Hepatocyte (in vitro differentiated cells): ENCODE data around the gene ADAMTSL1. TPM values are rescaled to one million over a fixed set of nuclear protein-coding genes. Genes with fewer than 3 reads are reported as not detected.

Experiments used
- DNase-seq: peaks from one replicate; pipeline ENCODE4 v3.0.0-alpha.2; 2016; ENCODE audit warnings: low spot score
- H2AFZ ChIP-seq: fragments of 200-600 bp; sonication (generic); 2 replicates; pipeline ENCODE4 v1.6.0; 2016; ENCODE audit warnings: antibody characterized with exemption, mild to moderate bottlenecking
- H3K27ac ChIP-seq: fragments of 200-600 bp; sonication (generic); 2 replicates; pipeline ENCODE4 v1.5.1; 2016; ENCODE audit warnings: mild to moderate bottlenecking
- H3K27me3 ChIP-seq: fragments of 200-600 bp; sonication (generic); 2 replicates; pipeline ENCODE4 v1.6.1; 2016
- H3K36me3 ChIP-seq: fragments of 200-600 bp; sonication (generic); replicated peaks from 2 replicates; pipeline ENCODE4 v1.5.1; 2016; ENCODE audit warnings: low read depth; ENCODE audit not compliant: insufficient read depth
- H3K4me1 ChIP-seq: fragments of 200-600 bp; sonication (generic); 2 replicates; pipeline ENCODE4 v1.5.1; 2016; ENCODE audit warnings: mild to moderate bottlenecking, moderate library complexity; ENCODE audit not compliant: insufficient read depth
- H3K4me2 ChIP-seq: fragments of 200-600 bp; sonication (generic); 2 replicates; pipeline ENCODE4 v1.6.0; 2016
- H3K4me3 ChIP-seq: fragments of 200-600 bp; sonication (generic); 2 replicates; pipeline ENCODE4 v1.5.1; 2016; ENCODE audit warnings: mild to moderate bottlenecking
- H3K79me2 ChIP-seq: fragments of 200-600 bp; sonication (generic); 2 replicates; pipeline ENCODE4 v1.6.0; 2017; ENCODE audit warnings: mild to moderate bottlenecking
- H3K9me2 ChIP-seq: fragments of 200-600 bp; sonication (generic); replicated peaks from 2 replicates; pipeline ENCODE4 v1.6.0; 2017; ENCODE audit warnings: mild to moderate bottlenecking; ENCODE audit not compliant: insufficient read depth
- H3K9me3 ChIP-seq: fragments of 200-600 bp; sonication (generic); 2 replicates; pipeline ENCODE4 v1.5.1; 2016; ENCODE audit warnings: low read depth, mild to moderate bottlenecking
- H4K20me1 ChIP-seq: fragments of 200-600 bp; sonication (generic); 2 replicates; pipeline ENCODE4 v1.6.0; 2016; ENCODE audit warnings: mild to moderate bottlenecking; ENCODE audit not compliant: insufficient read depth, poor library complexity, severe bottlenecking
- CTCF ChIP-seq: fragments of 200-600 bp; sonication (generic); IDR thresholded peaks from 2 replicates; pipeline ENCODE4 v1.5.1; 2016; ENCODE audit warnings: antibody characterized with exemption, mild to moderate bottlenecking; ENCODE audit not compliant: poor library complexity
- EZH2 ChIP-seq: fragments of 200-600 bp; sonication (generic); IDR thresholded peaks from 2 replicates; pipeline ENCODE4 v1.6.1; 2016; ENCODE audit warnings: antibody characterized with exemption, mild to moderate bottlenecking, borderline replicate concordance
- EZH2phosphoT487 ChIP-seq: fragments of 200-600 bp; sonication (generic); IDR thresholded peaks from one replicate; pipeline ENCODE4 v1.6.1; 2018; ENCODE audit warnings: antibody characterized with exemption, mild to moderate bottlenecking, low read depth, moderate library complexity; ENCODE audit not compliant: unreplicated experiment, severe bottlenecking
- WGBS: methylation state at CpG from one replicate; pipeline ENCODE4 v1.1.6; 2016; ENCODE audit warnings: low lambda C conversion rate; ENCODE audit errors: missing lambda C conversion rate; 5-methylcytosine and 5-hydroxymethylcytosine counted together
- polyA plus RNA-seq: library from polyadenylated mRNA; unstranded; fragments of >200 nt; fragmentation: Nextera tagmentation; extraction: Ambion mirVana; gene quantifications from 2 replicates; pipeline ENCODE4 v1.2.1, GENCODE V29; 2016
- total RNA-seq: library from RNA; depleted of rRNA; stranded (reverse); fragments of >200 nt; gene quantifications from 2 replicates; pipeline ENCODE4 v1.2.3, GENCODE V29; 2014

ADAMTSL1 gene
- total and polyA plus RNA-seq, 2 experiments from 2014 or later, result 7.2 to 24.0 TPM

GRCh38 chr9:18706648-18707047 is 232.7 kb downstream of the ADAMTSL1 start:
- 92% methylated on average over 11 of the region's 11 CpGs for WGBS
- no peaks in the 10 kb centered on the region for H3K4me1 ChIP-seq
- no peak overlapping the region for H3K4me3 ChIP-seq
- H3K9me3 ChIP-seq, result no peaks in the 10 kb centered on the region
- H3K9me2 ChIP-seq, result no peaks in the 10 kb centered on the region
- no peaks in the 10 kb centered on the region for H3K27me3 ChIP-seq
- no peak overlapping the region for H2AFZ ChIP-seq
- H3K27ac ChIP-seq, result no peak overlapping the region
- no peaks in the 10 kb centered on the region for H3K36me3 ChIP-seq
- no peaks in the 10 kb centered on the region for H3K79me2 ChIP-seq
- no peak for TF ChIP-seq EZH2
- no peak for TF ChIP-seq EZH2phosphoT487
- TF ChIP-seq CTCF, result no peak
- H4K20me1 ChIP-seq, result no peaks in the 10 kb centered on the region
- DNase-seq, result no peak
- H3K4me2 ChIP-seq, result no peak overlapping the region

- Histone ChIP-seq H3K4me3 (no peak overlapping the region), H3K27ac (no peak overlapping the region), H3K9me2 (no peaks in the 10 kb centered on the region), H3K9me3 (no peaks in the 10 kb centered on the region), H3K4me1 (no peaks in the 10 kb centered on the region), H3K4me2 (peak overlapping the region; percentile 9), H3K36me3 (no peaks in the 10 kb centered on the region), H3K27me3 (no peaks in the 10 kb centered on the region), H2AFZ (no peak overlapping the region), H4K20me1 (no peaks in the 10 kb centered on the region), H3K79me2 (no peaks in the 10 kb centered on the region)
- no peak for DNase-seq
- 48% methylated on average over 5 of the region's 5 CpGs for WGBS
- TF ChIP-seq EZH2phosphoT487, result no peak
- no peak for TF ChIP-seq EZH2
- no peak for TF ChIP-seq CTCF
Observed at GRCh38 chr9:18707061-18707461, 233.1 kb downstream of the ADAMTSL1 start.

GRCh38 chr9:18707489-18708205 is 233.7 kb downstream of the ADAMTSL1 start:
- no peak overlapping the region for H3K4me3 ChIP-seq
- no peak overlapping the region for H2AFZ ChIP-seq
- no peaks in the 10 kb centered on the region for H3K79me2 ChIP-seq
- no peaks in the 10 kb centered on the region for H3K27me3 ChIP-seq
- H3K27ac ChIP-seq, result no peak overlapping the region
- WGBS, result 82% methylated on average over 8 of the region's 8 CpGs
- no peaks in the 10 kb centered on the region for H3K9me2 ChIP-seq
- H3K4me2 ChIP-seq, result peak overlapping the region; percentile 9
- no peaks in the 10 kb centered on the region for H3K36me3 ChIP-seq
- no peaks in the 10 kb centered on the region for H4K20me1 ChIP-seq
- TF ChIP-seq CTCF (no peak), EZH2 (no peak), EZH2phosphoT487 (no peak)
- no peaks in the 10 kb centered on the region for H3K4me1 ChIP-seq
- DNase-seq, result no peak
- no peaks in the 10 kb centered on the region for H3K9me3 ChIP-seq
